ENCODE measurements around the gene ARAP1. TPM values are rescaled to one million over a fixed set of nuclear protein-coding genes. Genes with fewer than 3 reads are reported as not detected.

Gene ARAP1
- total RNA-seq, 4 donors from 2014 or later, result 122 to 285 (median 145) TPM

- DNase-seq, result no peak
- no peak for TF ChIP-seq CTCF (IDR thresholded peaks at IDR 0.05)
- TF ChIP-seq POLR2A (IDR thresholded peaks at IDR 0.05), result no peak
- Histone ChIP-seq H3K27me3 (no peaks in the 10 kb centered on the region), H3K36me3 (peaks cover 0 to 90% (median 2%) of the 10 kb centered on the region in 3 donors), H3K4me1 (no peaks in the 10 kb centered on the region), H3K4me3 (no peak overlapping the region), H3K9me3 (no peaks in the 10 kb centered on the region), H3K27ac (peak overlapping the region in 3 of 4 donors; percentile 14 to 26 (median 25))
Measured at GRCh38 chr11:72704028-72704782, 48.0 kb downstream of the ARAP1 start.

GRCh38 chr11:72703267-72704008 is 48.8 kb downstream of the ARAP1 start:
- peak overlapping the region in 3 of 4 donors; percentile 14 to 34 (median 26) for H3K27ac ChIP-seq
- no peak overlapping the region for H3K4me3 ChIP-seq
- no peaks in the 10 kb centered on the region for H3K27me3 ChIP-seq
- no peak for DNase-seq
- no peaks in the 10 kb centered on the region for H3K9me3 ChIP-seq
- peaks cover 0 to 91% (median 2%) of the 10 kb centered on the region in 3 donors for H3K36me3 ChIP-seq
- no peaks in the 10 kb centered on the region for H3K4me1 ChIP-seq
- no peak for TF ChIP-seq CTCF (IDR thresholded peaks at IDR 0.05)
- no peak for TF ChIP-seq POLR2A (IDR thresholded peaks at IDR 0.05)

GRCh38 chr11:72702577-72703241 is 49.5 kb downstream of the ARAP1 start:
- no peak for DNase-seq
- Histone ChIP-seq H3K27ac (peak overlapping the region in 3 of 4 donors; percentile 14 to 34 (median 14)), H3K4me3 (no peak overlapping the region), H3K27me3 (no peaks in the 10 kb centered on the region), H3K36me3 (peaks cover 0 to 91% (median 2%) of the 10 kb centered on the region in 3 donors), H3K9me3 (no peaks in the 10 kb centered on the region), H3K4me1 (no peaks in the 10 kb centered on the region)
- TF ChIP-seq POLR2A (IDR thresholded peaks at IDR 0.05), result no peak
- no peak for TF ChIP-seq CTCF (IDR thresholded peaks at IDR 0.05)

GRCh38 chr11:72702096-72702495 is 50.1 kb downstream of the ARAP1 start:
- H3K27me3 ChIP-seq, result no peaks in the 10 kb centered on the region
- no peaks in the 10 kb centered on the region for H3K4me1 ChIP-seq
- TF ChIP-seq CTCF (IDR thresholded peaks at IDR 0.05), result no peak
- H3K36me3 ChIP-seq, result peaks cover 0 to 91% (median 2%) of the 10 kb centered on the region in 3 donors
- no peak overlapping the region for H3K27ac ChIP-seq
- no peaks in the 10 kb centered on the region for H3K9me3 ChIP-seq
- DNase-seq, result no peak
- no peak overlapping the region for H3K4me3 ChIP-seq

GRCh38 chr11:72701466-72701865 is 50.7 kb downstream of the ARAP1 start:
- Histone ChIP-seq H3K9me3 (no peaks in the 10 kb centered on the region), H3K27me3 (no peaks in the 10 kb centered on the region), H3K36me3 (peaks cover under 1 to 91% (median 2%) of the 10 kb centered on the region in 3 donors), H3K4me3 (no peak overlapping the region), H3K27ac (no peak overlapping the region), H3K4me1 (no peaks in the 10 kb centered on the region)
- TF ChIP-seq POLR2A (IDR thresholded peaks at IDR 0.05) (no peak), CTCF (IDR thresholded peaks at IDR 0.05) (no peak)
- DNase-seq, result no peak

All from Peyer's patch (tissue), 4 donors.